ENCODE data around the gene RXRB. TPM values are rescaled to one million over a fixed set of nuclear protein-coding genes. Genes with fewer than 3 reads are reported as not detected.

Gene RXRB
- total and polyA plus RNA-seq, 2 of the 13 experiments (the other 11 are each of a cell fraction or from before 2014, with no cell fraction given) = 26.7 to 55.7 TPM

GRCh38 chr6:33204415-33205190, 4.1 kb upstream of the RXRB start, which contains the start of gene HSD17B8 (continued):
- no peak for TF ChIP-seq SNAPC5 (CRISPR knock-in tag; IDR thresholded peaks at IDR 0.05; ENCODE audit: borderline replicate concordance)
- TF ChIP-seq HNRNPUL1 (IDR thresholded peaks at IDR 0.05; ENCODE audit: low read depth, low read length) = no peak
- no peak; the same call in 1 of the 2 replicates for TF ChIP-seq ZNF33B (CRISPR knock-in tag; IDR thresholded peaks at IDR 0.05)
- TF ChIP-seq ZNF749 (CRISPR knock-in tag; IDR thresholded peaks at IDR 0.05; ENCODE audit: borderline replicate concordance) = no peak
- 0 out of 2 replicates have a peak, but pooled peaks have one; percentile 28 for TF ChIP-seq ZBTB3 (CRISPR knock-in tag; IDR thresholded peaks at IDR 0.05; ENCODE audit: borderline replicate concordance, low read depth)
- no peak; the same call in 1 of the 2 replicates for TF ChIP-seq SMAD9 (CRISPR knock-in tag; IDR thresholded peaks at IDR 0.05)
- no peak for TF ChIP-seq EHMT2 (IDR thresholded peaks at IDR 0.05; ENCODE audit: borderline replicate concordance, low read depth, low read length)
- TF ChIP-seq ZNF441 (CRISPR knock-in tag; IDR thresholded peaks at IDR 0.05; ENCODE audit: borderline replicate concordance) = peak; percentile 89; the same call in 1 of the 2 replicates
- no peak for TF ChIP-seq SMAD3 (CRISPR knock-in tag; IDR thresholded peaks at IDR 0.05)
- TF ChIP-seq ZFP82 (CRISPR knock-in tag; IDR thresholded peaks at IDR 0.05; ENCODE audit: borderline replicate concordance) = no peak
- no peak for TF ChIP-seq TCF7L2 (IDR thresholded peaks at IDR 0.05; ENCODE audit: low read depth, low read length)
- no peak for TF ChIP-seq ZNF816 (CRISPR knock-in tag; IDR thresholded peaks at IDR 0.05; ENCODE audit: borderline replicate concordance)
- TF ChIP-seq ZNF597 (CRISPR knock-in tag; IDR thresholded peaks at IDR 0.05) = no peak
- TF ChIP-seq HMGXB4 (CRISPR knock-in tag; IDR thresholded peaks at IDR 0.05; ENCODE audit: borderline replicate concordance in 1 of 2, low read depth in 1 of 2) = peak; percentile 34 to 77; a peak in 3 of 4 replicates
- TF ChIP-seq ZNF136 (CRISPR knock-in tag; IDR thresholded peaks at IDR 0.05; ENCODE audit: low read depth) = peak; percentile 74; the same call in 1 of the 2 replicates
- TF ChIP-seq ZNF281 (CRISPR knock-in tag; IDR thresholded peaks at IDR 0.05; ENCODE audit: borderline replicate concordance) = no peak
- TF ChIP-seq ZNF576 (CRISPR knock-in tag; IDR thresholded peaks at IDR 0.05) = peak; percentile 62; the same call in 1 of the 2 replicates
- TF ChIP-seq ZFP91 (CRISPR knock-in tag; IDR thresholded peaks at IDR 0.05; ENCODE audit: borderline replicate concordance) = peak; percentile 81; the same call in 1 of the 2 replicates
- TF ChIP-seq ZNF737 (CRISPR knock-in tag; IDR thresholded peaks at IDR 0.05; ENCODE audit: borderline replicate concordance) = peak; percentile 33; the same call in 1 of the 2 replicates
